ENCODE results near the gene MRAP.

GRCh38 chr21:32278103-32278502, 20.6 kb upstream of the MRAP start:
- TF ChIP-seq POLR2AphosphoS5 (IDR thresholded peaks at IDR 0.05) (no peak), EP300 (IDR thresholded peaks at IDR 0.05) (no peak), CTCF (IDR thresholded peaks at IDR 0.05) (no peak), POLR2A (IDR thresholded peaks at IDR 0.05) (no peak)
